H1 (cell line): ENCODE results near the gene DRD1. TPM values are rescaled to one million over a fixed set of nuclear protein-coding genes. Genes with fewer than 3 reads are reported as not detected.

ENCODE experiments used
- CTCF ChIA-PET: fragments of 300-600 bp; sonication (Branson Sonifier 250); formaldehyde crosslinking; loops from one replicate; lab custom pipeline; 2021; ENCODE audit not compliant: partially characterized antibody; lab: Charles Lee
- POLR2A ChIA-PET: fragments of 300-600 bp; sonication (Branson Sonifier 250); formaldehyde crosslinking; loops from one replicate; lab custom pipeline; 2021; ENCODE audit warnings: inconsistent platforms; ENCODE audit not compliant: partially characterized antibody; lab: Charles Lee
- DNase-seq, 2 experiments: peaks; one replicate each; pipeline versions ENCODE4 v3.0.0 to v3.0.0-alpha.2; 2010 to 2022; ENCODE audit warnings: low spot score in 2 of 2, low read depth in 1 of 2, mixed read lengths in 1 of 2
- FAIRE-seq: peaks from 2 replicates; lab custom pipeline; 2011; peaks lifted over from hg19 to GRCh38; lab: Jason Lieb, UNC
- H2AFZ ChIP-seq: 2 replicates; pipeline ENCODE4 v1.8.1; 2012; ENCODE audit warnings: low read length, inconsistent platforms
- H2AK5ac ChIP-seq: 2 replicates; pipeline ENCODE4 v1.6.1; 2013; ENCODE audit warnings: low read depth, low read length
- H2BK120ac ChIP-seq: replicated peaks from 2 replicates; pipeline ENCODE3; 2013; ENCODE audit warnings: low read depth, low read length, inconsistent platforms
- H2BK12ac ChIP-seq: 2 replicates; pipeline ENCODE4 v1.6.1; 2013; ENCODE audit warnings: low read depth, low read length
- H2BK15ac ChIP-seq: 2 replicates; pipeline ENCODE4 v1.6.1; 2013; ENCODE audit warnings: low read length
- H2BK20ac ChIP-seq: 2 replicates; pipeline ENCODE4 v1.6.1; 2013; ENCODE audit warnings: low read length
- H2BK5ac ChIP-seq: 2 replicates; pipeline ENCODE4 v1.6.1; 2013; ENCODE audit warnings: low read depth, low read length
- H3K14ac ChIP-seq: 2 replicates; pipeline ENCODE4 v1.6.1; 2013; ENCODE audit warnings: inconsistent platforms; ENCODE audit not compliant: insufficient read length
- H3K18ac ChIP-seq: 2 replicates; pipeline ENCODE4 v1.6.1; 2013; ENCODE audit warnings: low read length; ENCODE audit errors: extremely low read depth
- H3K23ac ChIP-seq: 2 replicates; pipeline ENCODE4 v1.6.1; 2013; ENCODE audit warnings: inconsistent platforms; ENCODE audit not compliant: insufficient read length
- H3K23me2 ChIP-seq: 2 replicates; pipeline ENCODE4 v1.6.1; 2013; ENCODE audit warnings: low read depth, low read length
- H3K27ac ChIP-seq: 2 replicates; pipeline ENCODE4 v1.6.1; 2011; ENCODE audit warnings: low read depth, low read length, inconsistent platforms
- H3K27me3 ChIP-seq, 4 experiments: replicated peaks in 1 of 4; 1 replicate in 1 of 4; 2 replicates in 3 of 4; pipeline versions ENCODE4 v1.6.1 to v1.8.1; 2011 to 2013; ENCODE audit warnings: low read length in 3 of 4, mild to moderate bottlenecking in 3 of 4, inconsistent platforms in 2 of 4, mixed read lengths in 2 of 4, moderate library complexity in 1 of 4; ENCODE audit not compliant: control insufficient read depth in 3 of 4, insufficient read depth in 3 of 4; ENCODE audit errors: extremely low read depth in 1 of 4
- H3K36me3 ChIP-seq, 4 experiments: 2 replicates each; pipeline versions ENCODE4 v1.6.1 to v1.8.1; 2011 to 2013; ENCODE audit warnings: mild to moderate bottlenecking in 4 of 4, low read length in 3 of 4, moderate library complexity in 2 of 4, control low read depth in 1 of 4, inconsistent platforms in 1 of 4; ENCODE audit not compliant: insufficient read depth in 4 of 4, control insufficient read depth in 2 of 4
- H3K4ac ChIP-seq: replicated peaks from 2 replicates; pipeline ENCODE3; 2013; ENCODE audit warnings: low read length, low read depth, mixed read lengths, inconsistent platforms; ENCODE audit not compliant: insufficient read length
- H3K4me1 ChIP-seq, 4 experiments: replicated peaks in 1 of 4; 1 replicate in 1 of 4; 2 replicates in 3 of 4; pipeline versions ENCODE4 v1.6.1 to v1.8.1; 2011 to 2013; ENCODE audit warnings: low read length in 3 of 4, inconsistent platforms in 2 of 4, mixed read lengths in 1 of 4; ENCODE audit not compliant: insufficient read depth in 4 of 4, control insufficient read depth in 3 of 4
- H3K4me2 ChIP-seq, 2 experiments: 2 replicates each; pipeline versions ENCODE4 v1.6.1 to v1.8.1; 2011 to 2013; ENCODE audit warnings: low read depth in 2 of 2, low read length in 2 of 2, control low read depth in 1 of 2, inconsistent platforms in 1 of 2, mild to moderate bottlenecking in 1 of 2; ENCODE audit not compliant: insufficient read depth in 1 of 2
- H3K4me3 ChIP-seq, 4 experiments: fragments of 200-600, 300-600 bp in 1 of 4; sonication (generic), shearing (Covaris generic), sonication (Bioruptor Twin) in 1 of 4; 2 replicates each; pipeline versions ENCODE4 v1.5.1 to v1.8.1; 2011 to 2016; ENCODE audit warnings: low read length in 4 of 4, low read depth in 3 of 4, control low read depth in 2 of 4, inconsistent platforms in 2 of 4, mild to moderate bottlenecking in 2 of 4, mixed read lengths in 1 of 4, moderate library complexity in 1 of 4; ENCODE audit not compliant: insufficient read depth in 2 of 4; ENCODE audit errors: extremely low read depth in 1 of 4
- H3K56ac ChIP-seq: replicated peaks from 2 replicates; pipeline ENCODE3; 2013; ENCODE audit warnings: low read depth, mild to moderate bottlenecking, mixed read lengths, low read length, inconsistent platforms; ENCODE audit not compliant: insufficient read length
- H3K79me1 ChIP-seq: 2 replicates; pipeline ENCODE4 v1.6.1; 2013; ENCODE audit warnings: low read depth, low read length, control low read depth
- H3K79me2 ChIP-seq, 2 experiments: 2 replicates each; pipeline versions ENCODE4 v1.6.1 to v1.8.1; 2012 to 2013; ENCODE audit warnings: low read length in 2 of 2, mild to moderate bottlenecking in 2 of 2, inconsistent platforms in 1 of 2; ENCODE audit not compliant: insufficient read depth in 2 of 2, control insufficient read depth in 1 of 2
- H3K9ac ChIP-seq, 4 experiments: replicated peaks in 1 of 4; 1 replicate in 1 of 4; 2 replicates in 3 of 4; pipeline versions ENCODE4 v1.6.1 to v1.8.1; 2011 to 2013; ENCODE audit warnings: low read depth in 3 of 4, low read length in 3 of 4, control low read depth in 2 of 4, mild to moderate bottlenecking in 2 of 4, moderate library complexity in 2 of 4, inconsistent platforms in 1 of 4; ENCODE audit errors: extremely low read depth in 1 of 4
- H3K9me3 ChIP-seq, 2 experiments: 2 replicates each; pipeline versions ENCODE4 v1.6.1 to v1.8.1; 2012 to 2013; ENCODE audit warnings: mild to moderate bottlenecking in 2 of 2, moderate library complexity in 2 of 2, control low read depth in 1 of 2, inconsistent platforms in 1 of 2, low read depth in 1 of 2, low read length in 1 of 2, mixed read lengths in 1 of 2; ENCODE audit not compliant: insufficient read depth in 2 of 2
- H4K20me1 ChIP-seq, 2 experiments: replicated peaks in 1 of 2; 2 replicates each; pipeline versions ENCODE3 to v1.8.1; 2011 to 2013; ENCODE audit warnings: inconsistent platforms in 2 of 2, low read length in 2 of 2, mild to moderate bottlenecking in 1 of 2; ENCODE audit not compliant: insufficient read depth in 2 of 2, control insufficient read depth in 1 of 2
- H4K5ac ChIP-seq: 2 replicates; pipeline ENCODE4 v1.6.1; 2013; ENCODE audit warnings: low read length, low read depth, mixed read lengths, inconsistent platforms; ENCODE audit not compliant: insufficient read length
- H4K8ac ChIP-seq: 2 replicates; pipeline ENCODE4 v1.8.0; 2013; ENCODE audit warnings: mild to moderate bottlenecking, moderate library complexity, low read length, inconsistent platforms; ENCODE audit not compliant: insufficient read depth; ENCODE audit errors: extremely low read depth
- H4K91ac ChIP-seq: replicated peaks from 2 replicates; pipeline ENCODE3; 2013; ENCODE audit warnings: low read length, mixed read lengths, inconsistent platforms; ENCODE audit not compliant: insufficient read length
- CHD1 ChIP-seq: IDR thresholded peaks from 2 replicates; pipeline ENCODE4 v1.6.1; 2012; ENCODE audit warnings: low read depth, low read length, improper control_type of control experiment
- EZH2 ChIP-seq: fragments of 200-600 bp; sonication (generic); IDR thresholded peaks from 2 replicates; pipeline ENCODE4 v1.7.1; 2012; ENCODE audit warnings: low read depth, mild to moderate bottlenecking, moderate library complexity, low read length, inconsistent platforms; ENCODE audit not compliant: severe bottlenecking
- KDM4A ChIP-seq: IDR thresholded peaks from one replicate; pipeline ENCODE4 v1.7.1; 2012; ENCODE audit warnings: low read depth, mild to moderate bottlenecking, moderate library complexity, low read length, inconsistent platforms; ENCODE audit not compliant: severe bottlenecking
- SP1 ChIP-seq: IDR thresholded peaks from 2 replicates; pipeline ENCODE4 v1.6.1; 2011; ENCODE audit warnings: low read depth, low read length
- SP2 ChIP-seq: IDR thresholded peaks from 2 replicates; pipeline ENCODE4 v1.6.1; 2012; ENCODE audit warnings: mild to moderate bottlenecking, low read length, inconsistent platforms
- SP4 ChIP-seq: IDR thresholded peaks from 2 replicates; pipeline ENCODE4 v1.6.1; 2012; ENCODE audit warnings: low read length, inconsistent platforms
- SUZ12 ChIP-seq: fragments of 200-600 bp; sonication (generic); IDR thresholded peaks from 2 replicates; pipeline ENCODE4 v1.6.1; 2012; ENCODE audit warnings: mild to moderate bottlenecking, inconsistent platforms, low read length, moderate library complexity, mixed read lengths
- WGBS, 2 experiments: shearing (Covaris generic) in 1 of 2; methylation state at CpG; one replicate each; pipeline versions ENCODE4 v1.1.6 to v1.1.7; 2013 to 2015; ENCODE audit warnings: low lambda C conversion rate in 2 of 2, mixed read lengths in 2 of 2, inconsistent platforms in 1 of 2, low coverage in 1 of 2, missing lambda C conversion rate in 1 of 2; ENCODE audit not compliant: insufficient replicate concordance in 2 of 2, insufficient coverage in 1 of 2, insufficient read length in 1 of 2; ENCODE audit errors: extremely low coverage in 1 of 2, missing lambda C conversion rate in 1 of 2; 5-methylcytosine and 5-hydroxymethylcytosine counted together
- polyA plus RNA-seq, 7 experiments: library from polyadenylated mRNA; depleted of rRNA in 3 of 7; stranded (reverse) in 5 of 7; unstranded in 2 of 7; fragments of >200 nt in 5 of 7; fragments of 200-250 nt in 2 of 7; gene quantifications; 1 replicate in 5 of 7; 2 replicates in 1 of 7; 4 replicates in 1 of 7; pipeline versions ENCODE4 v1.2.1 to v1.2.3, GENCODE V29; 2011 to 2013; ENCODE audit warnings: missing spikeins in 2 of 7, mixed read lengths in 2 of 7
- total RNA-seq: library from RNA; stranded (reverse); fragmentation: NEBNext Ultra II Directional; extraction: Animal tissue kit (Norgen Biotek cat#: 25700); gene quantifications from 2 replicates; pipeline ENCODE4 v1.2.1, GENCODE V29; 2021
- TF ChIP-seq, protein P1 (sequence below), 3 experiments: IDR thresholded peaks; 1 replicate in 2 of 3; 2 replicates in 1 of 3; pipeline versions ENCODE4 v1.5.1 to v1.6.1; 2011; ENCODE audit warnings: low read length in 3 of 3, mild to moderate bottlenecking in 3 of 3, inconsistent platforms in 2 of 3, low read depth in 1 of 3, moderate library complexity in 1 of 3; ENCODE audit not compliant: insufficient read depth in 1 of 3; ENCODE audit errors: control extremely low read depth in 1 of 3

Gene DRD1
- total and polyA plus RNA-seq, 2 of the 8 experiments (the other 6 are each of a cell fraction or from before 2014, with no cell fraction given), result 0.03 to 0.19 TPM

DNA sequence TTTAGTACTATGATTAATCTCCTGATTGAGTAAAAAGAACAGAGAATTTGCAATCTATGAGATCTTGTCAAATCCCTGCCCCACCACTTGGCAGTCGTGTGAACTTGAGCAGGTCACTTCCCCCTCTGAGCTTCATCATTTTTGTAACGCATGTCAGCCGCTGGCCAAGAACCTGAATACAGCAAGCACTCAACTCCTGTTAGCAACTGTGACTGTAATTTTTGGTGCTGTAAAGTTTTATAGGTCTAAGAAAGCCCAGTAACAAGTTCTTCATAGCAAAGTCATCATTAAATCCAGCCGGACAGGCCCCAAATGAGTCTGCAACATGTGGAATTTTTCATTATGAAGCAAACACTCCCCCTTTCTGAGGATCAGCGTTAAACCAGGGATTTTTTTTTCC, 49.4 kb downstream of the DRD1 start:
- Histone ChIP-seq H3K4me1 (peaks cover 0 to 3% (median 0%) of the 10 kb centered on the region in 4 experiments; a peak in 2 of 7 replicates), H2AFZ (no peak overlapping the region), H2BK5ac (no peak overlapping the region), H2BK15ac (no peak overlapping the region), H3K18ac (no peak overlapping the region), H3K79me2 (no peaks in the 10 kb centered on the region), H3K27ac (no peak overlapping the region), H2BK12ac (no peak overlapping the region), H3K79me1 (no peaks in the 10 kb centered on the region), H3K56ac (no peak overlapping the region), H3K14ac (no peak overlapping the region), H4K20me1 (no peaks in the 10 kb centered on the region), H4K5ac (no peak overlapping the region), H3K4me3 (no peak overlapping the region), H3K4ac (no peak overlapping the region), H3K36me3 (no peaks in the 10 kb centered on the region), H3K23ac (no peak overlapping the region), H4K91ac (no peak overlapping the region), H3K9me3 (peaks cover 4 to 5% of the 10 kb centered on the region in 2 experiments; a peak in 1 of 4 replicates), H3K27me3 (no peaks in the 10 kb centered on the region), H2BK20ac (no peak overlapping the region), H3K9ac (no peak overlapping the region), H3K23me2 (no peaks in the 10 kb centered on the region), H3K4me2 (no peak overlapping the region), H4K8ac (no peak overlapping the region), H2AK5ac (no peak overlapping the region), H2BK120ac (no peak overlapping the region)
- FAIRE-seq, result no peak
- TF ChIP-seq SP4, result no peak
- TF ChIP-seq SP2, result no peak
- TF ChIP-seq, protein P1, sequence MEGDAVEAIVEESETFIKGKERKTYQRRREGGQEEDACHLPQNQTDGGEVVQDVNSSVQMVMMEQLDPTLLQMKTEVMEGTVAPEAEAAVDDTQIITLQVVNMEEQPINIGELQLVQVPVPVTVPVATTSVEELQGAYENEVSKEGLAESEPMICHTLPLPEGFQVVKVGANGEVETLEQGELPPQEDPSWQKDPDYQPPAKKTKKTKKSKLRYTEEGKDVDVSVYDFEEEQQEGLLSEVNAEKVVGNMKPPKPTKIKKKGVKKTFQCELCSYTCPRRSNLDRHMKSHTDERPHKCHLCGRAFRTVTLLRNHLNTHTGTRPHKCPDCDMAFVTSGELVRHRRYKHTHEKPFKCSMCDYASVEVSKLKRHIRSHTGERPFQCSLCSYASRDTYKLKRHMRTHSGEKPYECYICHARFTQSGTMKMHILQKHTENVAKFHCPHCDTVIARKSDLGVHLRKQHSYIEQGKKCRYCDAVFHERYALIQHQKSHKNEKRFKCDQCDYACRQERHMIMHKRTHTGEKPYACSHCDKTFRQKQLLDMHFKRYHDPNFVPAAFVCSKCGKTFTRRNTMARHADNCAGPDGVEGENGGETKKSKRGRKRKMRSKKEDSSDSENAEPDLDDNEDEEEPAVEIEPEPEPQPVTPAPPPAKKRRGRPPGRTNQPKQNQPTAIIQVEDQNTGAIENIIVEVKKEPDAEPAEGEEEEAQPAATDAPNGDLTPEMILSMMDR (IDR thresholded peaks at IDR 0.05; ENCODE audit: control extremely low read depth in 1 of 3, insufficient read depth in 1 of 3, low read depth in 1 of 3, low read length in 3 of 3), result no peak
- no peak for TF ChIP-seq SP1
- TF ChIP-seq KDM4A, result no peak
- TF ChIP-seq CHD1, result no peak
- no peak for TF ChIP-seq EZH2
- TF ChIP-seq SUZ12, result no peak
- CTCF ChIA-PET, result no interaction called here
- 90% methylated on average over 5 of the region's 5 CpGs; no CpG with 5 or more reads in 1 of the 2 experiments for WGBS, 2 experiments
- no peak for DNase-seq
- POLR2A ChIA-PET, result no interaction called here
